Measurements from ENCODE around the gene RPP25L.

DNA sequence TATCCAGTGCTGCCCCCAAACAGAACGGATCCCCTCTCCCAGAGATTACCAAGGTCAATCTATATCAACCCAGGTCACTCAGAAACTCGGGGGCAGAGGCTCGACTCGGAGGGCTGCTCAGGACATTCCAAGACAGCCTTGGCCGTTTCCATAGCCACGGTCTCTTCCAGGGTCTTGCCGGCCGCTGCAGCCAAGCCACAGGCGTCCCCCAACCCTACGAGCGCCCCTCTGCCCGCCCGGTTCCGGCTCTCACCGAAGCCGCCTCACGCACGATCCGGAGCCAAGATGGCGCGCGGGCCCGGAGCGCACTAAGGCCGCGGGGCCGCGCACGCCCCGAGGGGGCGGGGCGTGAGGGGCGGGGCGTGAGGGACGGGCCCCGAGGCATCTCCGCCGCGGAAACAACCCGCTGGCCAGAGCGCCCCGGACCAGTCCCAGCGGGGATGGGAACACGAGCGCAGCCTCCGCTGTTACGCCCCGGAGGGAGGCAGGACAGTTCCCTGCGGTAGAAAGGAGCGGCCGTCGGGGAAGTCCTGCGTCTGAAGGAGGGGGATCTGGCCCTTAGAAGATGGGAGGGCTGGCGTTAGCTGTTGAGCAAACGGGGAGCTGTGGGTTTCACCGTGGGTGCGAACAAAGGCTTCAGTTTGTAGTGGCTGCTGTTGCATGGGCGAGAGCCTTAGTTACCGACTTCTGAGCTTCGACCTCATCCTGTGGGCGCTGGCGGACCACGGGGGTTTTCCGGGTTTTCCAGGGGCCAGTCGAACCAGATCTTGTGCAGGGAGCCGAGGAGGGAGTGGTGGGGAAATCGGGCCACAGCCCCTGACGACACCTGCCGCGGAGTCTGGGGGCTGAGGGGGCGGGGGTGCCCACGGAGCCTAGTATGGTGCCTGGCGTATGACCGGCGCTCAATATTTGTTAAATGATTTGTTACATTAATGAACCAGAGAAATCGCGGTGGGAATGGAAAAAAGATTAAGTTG, at the start of gene RPP25L:
- peak; percentile 68 to 78 for TF ChIP-seq POLR2A (IDR thresholded peaks at IDR 0.05)
- TF ChIP-seq, protein P1, sequence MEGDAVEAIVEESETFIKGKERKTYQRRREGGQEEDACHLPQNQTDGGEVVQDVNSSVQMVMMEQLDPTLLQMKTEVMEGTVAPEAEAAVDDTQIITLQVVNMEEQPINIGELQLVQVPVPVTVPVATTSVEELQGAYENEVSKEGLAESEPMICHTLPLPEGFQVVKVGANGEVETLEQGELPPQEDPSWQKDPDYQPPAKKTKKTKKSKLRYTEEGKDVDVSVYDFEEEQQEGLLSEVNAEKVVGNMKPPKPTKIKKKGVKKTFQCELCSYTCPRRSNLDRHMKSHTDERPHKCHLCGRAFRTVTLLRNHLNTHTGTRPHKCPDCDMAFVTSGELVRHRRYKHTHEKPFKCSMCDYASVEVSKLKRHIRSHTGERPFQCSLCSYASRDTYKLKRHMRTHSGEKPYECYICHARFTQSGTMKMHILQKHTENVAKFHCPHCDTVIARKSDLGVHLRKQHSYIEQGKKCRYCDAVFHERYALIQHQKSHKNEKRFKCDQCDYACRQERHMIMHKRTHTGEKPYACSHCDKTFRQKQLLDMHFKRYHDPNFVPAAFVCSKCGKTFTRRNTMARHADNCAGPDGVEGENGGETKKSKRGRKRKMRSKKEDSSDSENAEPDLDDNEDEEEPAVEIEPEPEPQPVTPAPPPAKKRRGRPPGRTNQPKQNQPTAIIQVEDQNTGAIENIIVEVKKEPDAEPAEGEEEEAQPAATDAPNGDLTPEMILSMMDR (IDR thresholded peaks at IDR 0.05), result peak in 1 of 4 experiments; percentile 18
